K562 (cell line): ENCODE results near the gene IL11. TPM values are rescaled to one million over a fixed set of nuclear protein-coding genes. Genes with fewer than 3 reads are reported as not detected.

Experiments used
- polyA plus RNA-seq, 8 experiments: library from polyadenylated mRNA; depleted of rRNA in 4 of 8; stranded (reverse) in 5 of 8; unstranded in 3 of 8; fragments of >200 nt; fragmentation: Nextera tagmentation in 2 of 8; fragmentation: Illumina TruSeq in 1 of 8; extraction: Ambion mirVana in 2 of 8; extraction: Trizol in 1 of 8; gene quantifications; 2 replicates each; pipeline versions ENCODE4 v1.2.1 to v1.2.3, GENCODE V29; 2011 to 2014; ENCODE audit warnings: inconsistent platforms in 1 of 8, missing spikeins in 1 of 8
- total RNA-seq, 7 experiments: library from RNA; depleted of rRNA in 6 of 7; stranded (reverse); fragments of >200 nt in 6 of 7; fragmentation: Illumina TruSeq in 2 of 7; extraction: Trizol in 2 of 7; gene quantifications; 2 replicates each; pipeline versions ENCODE4 v1.2.1 to v1.2.3, GENCODE V29; 2011 to 2021; ENCODE audit warnings: low replicate concordance in 1 of 7

Gene IL11
- total and polyA plus RNA-seq, 9 of the 15 experiments (the other 6 are each of a cell fraction or from before 2014, with no cell fraction given): 0.04 to 0.42 (median 0.06) TPM; not detected in 6

Other genes with a start within 250 kb of the IL11 start
Only the 7 nearest of the 29 such genes appear.
- gene KMT5C, start 30.6 kb downstream of the IL11 start, total RNA-seq (2014; rRNA removed): 35.6 and 38.2 TPM in 2 replicates
- 3.7 and 8.2 TPM in 2 replicates for gene KMT5C, start 30.6 kb downstream of the IL11 start, total RNA-seq (2014; rRNA removed; fragmentation: Illumina TruSeq; extraction: Trizol)
- 11.0 and 12.5 TPM in 2 replicates for gene KMT5C, start 30.6 kb downstream of the IL11 start, total RNA-seq (2015; rRNA removed; fragmentation: Illumina TruSeq; extraction: Trizol)
- 50.7 and 53.5 TPM in 2 replicates for gene KMT5C, start 30.6 kb downstream of the IL11 start, total RNA-seq (2021)
- gene KMT5C, start 30.6 kb downstream of the IL11 start, polyA plus RNA-seq (2011; rRNA removed): 22.8 and 36.8 TPM in 2 replicates
- gene KMT5C, start 30.6 kb downstream of the IL11 start, polyA plus RNA-seq (2014; fragmentation: Illumina TruSeq; extraction: Trizol): 16.6 and 22.7 TPM in 2 replicates
- gene KMT5C, start 30.6 kb downstream of the IL11 start, polyA plus RNA-seq (2014; fragmentation: Nextera tagmentation; extraction: Ambion mirVana): under 1 TPM; 0.15 to 0.17 TPM
- gene KMT5C, start 30.6 kb downstream of the IL11 start, polyA plus RNA-seq (2014; rRNA removed): 42.7 and 50.2 TPM in 2 replicates
- 0.59 and 1.3 TPM in 2 replicates for gene COX6B2, start 15.7 kb downstream of the IL11 start, total RNA-seq (2014; rRNA removed)
- gene COX6B2, start 15.7 kb downstream of the IL11 start, total RNA-seq (2014; rRNA removed; fragmentation: Illumina TruSeq; extraction: Trizol): 0.40 and 0.61 TPM in 2 replicates
- 0.23 and 0.83 TPM in 2 replicates for gene COX6B2, start 15.7 kb downstream of the IL11 start, total RNA-seq (2015; rRNA removed; fragmentation: Illumina TruSeq; extraction: Trizol)
- gene COX6B2, start 15.7 kb downstream of the IL11 start, total RNA-seq (2021): 2.5 and 2.6 TPM in 2 replicates
- 1.8 and 1.9 TPM in 2 replicates for gene COX6B2, start 15.7 kb downstream of the IL11 start, polyA plus RNA-seq (2011; rRNA removed)
- 1.2 and 2.1 TPM in 2 replicates for gene COX6B2, start 15.7 kb downstream of the IL11 start, polyA plus RNA-seq (2014; fragmentation: Illumina TruSeq; extraction: Trizol)
- under 1 TPM; 0.56 to 0.71 TPM for gene COX6B2, start 15.7 kb downstream of the IL11 start, polyA plus RNA-seq (2014; fragmentation: Nextera tagmentation; extraction: Ambion mirVana)
- gene COX6B2, start 15.7 kb downstream of the IL11 start, polyA plus RNA-seq (2014; rRNA removed): 1.4 and 1.5 TPM in 2 replicates
- gene GARIN5B, start 7.2 kb downstream of the IL11 start, total RNA-seq (2014; rRNA removed): not detected in 2 replicates
- not detected in 2 replicates for gene GARIN5B, start 7.2 kb downstream of the IL11 start, total RNA-seq (2014; rRNA removed; fragmentation: Illumina TruSeq; extraction: Trizol)
- not detected in 2 replicates for gene GARIN5B, start 7.2 kb downstream of the IL11 start, total RNA-seq (2015; rRNA removed; fragmentation: Illumina TruSeq; extraction: Trizol)
- not detected in 2 replicates for gene GARIN5B, start 7.2 kb downstream of the IL11 start, total RNA-seq (2021)
- not detected in 2 replicates for gene GARIN5B, start 7.2 kb downstream of the IL11 start, polyA plus RNA-seq (2011; rRNA removed)
- not detected in 2 replicates for gene GARIN5B, start 7.2 kb downstream of the IL11 start, polyA plus RNA-seq (2014; fragmentation: Illumina TruSeq; extraction: Trizol)
- gene GARIN5B, start 7.2 kb downstream of the IL11 start, polyA plus RNA-seq (2014; fragmentation: Nextera tagmentation; extraction: Ambion mirVana): not detected
- not detected in 2 replicates for gene GARIN5B, start 7.2 kb downstream of the IL11 start, polyA plus RNA-seq (2014; rRNA removed)
- not detected in 2 replicates for gene TMEM190, start 6.4 kb upstream of the IL11 start, total RNA-seq (2014; rRNA removed)
- not detected in 2 replicates for gene TMEM190, start 6.4 kb upstream of the IL11 start, total RNA-seq (2014; rRNA removed; fragmentation: Illumina TruSeq; extraction: Trizol)
- gene TMEM190, start 6.4 kb upstream of the IL11 start, total RNA-seq (2015; rRNA removed; fragmentation: Illumina TruSeq; extraction: Trizol): not detected in 2 replicates
- not detected in 2 replicates for gene TMEM190, start 6.4 kb upstream of the IL11 start, total RNA-seq (2021)
- gene TMEM190, start 6.4 kb upstream of the IL11 start, polyA plus RNA-seq (2011; rRNA removed): not detected in 2 replicates
- gene TMEM190, start 6.4 kb upstream of the IL11 start, polyA plus RNA-seq (2014; fragmentation: Illumina TruSeq; extraction: Trizol): not detected in 2 replicates
- gene TMEM190, start 6.4 kb upstream of the IL11 start, polyA plus RNA-seq (2014; fragmentation: Nextera tagmentation; extraction: Ambion mirVana): not detected
- gene TMEM190, start 6.4 kb upstream of the IL11 start, polyA plus RNA-seq (2014; rRNA removed): not detected in 2 replicates
- gene TMEM238, start 13.8 kb upstream of the IL11 start, total RNA-seq (2014; rRNA removed): 3.6 and 3.7 TPM in 2 replicates
- gene TMEM238, start 13.8 kb upstream of the IL11 start, total RNA-seq (2014; rRNA removed; fragmentation: Illumina TruSeq; extraction: Trizol): 0.18 TPM in 1 of 2 replicates, not detected in the other
- 0.18 and 0.38 TPM in 2 replicates for gene TMEM238, start 13.8 kb upstream of the IL11 start, total RNA-seq (2015; rRNA removed; fragmentation: Illumina TruSeq; extraction: Trizol)
- gene TMEM238, start 13.8 kb upstream of the IL11 start, total RNA-seq (2021): 4.3 and 5.1 TPM in 2 replicates
- gene TMEM238, start 13.8 kb upstream of the IL11 start, polyA plus RNA-seq (2011; rRNA removed): 0.18 TPM in 1 of 2 replicates, not detected in the other
- gene TMEM238, start 13.8 kb upstream of the IL11 start, polyA plus RNA-seq (2014; fragmentation: Illumina TruSeq; extraction: Trizol): not detected in 2 replicates
- not detected for gene TMEM238, start 13.8 kb upstream of the IL11 start, polyA plus RNA-seq (2014; fragmentation: Nextera tagmentation; extraction: Ambion mirVana)
- 1.3 and 2.1 TPM in 2 replicates for gene TMEM238, start 13.8 kb upstream of the IL11 start, polyA plus RNA-seq (2014; rRNA removed)
- gene RPL28, start 15.5 kb upstream of the IL11 start, total RNA-seq (2014; rRNA removed): 888 and 1,279 TPM in 2 replicates
- gene RPL28, start 15.5 kb upstream of the IL11 start, total RNA-seq (2014; rRNA removed; fragmentation: Illumina TruSeq; extraction: Trizol): 387 and 446 TPM in 2 replicates
- 1,141 and 1,299 TPM in 2 replicates for gene RPL28, start 15.5 kb upstream of the IL11 start, total RNA-seq (2015; rRNA removed; fragmentation: Illumina TruSeq; extraction: Trizol)
- 2,979 and 3,106 TPM in 2 replicates for gene RPL28, start 15.5 kb upstream of the IL11 start, total RNA-seq (2021)
- 124 and 523 TPM in 2 replicates for gene RPL28, start 15.5 kb upstream of the IL11 start, polyA plus RNA-seq (2011; rRNA removed)
- gene RPL28, start 15.5 kb upstream of the IL11 start, polyA plus RNA-seq (2014; fragmentation: Illumina TruSeq; extraction: Trizol): 1,998 and 2,071 TPM in 2 replicates
- gene RPL28, start 15.5 kb upstream of the IL11 start, polyA plus RNA-seq (2014; fragmentation: Nextera tagmentation; extraction: Ambion mirVana): 100 to 1,000 TPM; 257 to 287 TPM
- gene RPL28, start 15.5 kb upstream of the IL11 start, polyA plus RNA-seq (2014; rRNA removed): 622 and 687 TPM in 2 replicates
- gene UBE2S, start 37.3 kb upstream of the IL11 start, total RNA-seq (2014; rRNA removed): 959 and 1,305 TPM in 2 replicates
- gene UBE2S, start 37.3 kb upstream of the IL11 start, total RNA-seq (2014; rRNA removed; fragmentation: Illumina TruSeq; extraction: Trizol): 35.0 and 65.5 TPM in 2 replicates
- 97.3 and 100 TPM in 2 replicates for gene UBE2S, start 37.3 kb upstream of the IL11 start, total RNA-seq (2015; rRNA removed; fragmentation: Illumina TruSeq; extraction: Trizol)
- 390 and 411 TPM in 2 replicates for gene UBE2S, start 37.3 kb upstream of the IL11 start, total RNA-seq (2021)
- gene UBE2S, start 37.3 kb upstream of the IL11 start, polyA plus RNA-seq (2011; rRNA removed): 157 and 191 TPM in 2 replicates
- 242 and 275 TPM in 2 replicates for gene UBE2S, start 37.3 kb upstream of the IL11 start, polyA plus RNA-seq (2014; fragmentation: Illumina TruSeq; extraction: Trizol)
- gene UBE2S, start 37.3 kb upstream of the IL11 start, polyA plus RNA-seq (2014; fragmentation: Nextera tagmentation; extraction: Ambion mirVana): 1 to 10 TPM; 1.5 to 1.6 TPM
- gene UBE2S, start 37.3 kb upstream of the IL11 start, polyA plus RNA-seq (2014; rRNA removed): 332 and 771 TPM in 2 replicates